Measurements from ENCODE around the gene KRTAP4-1.

DNA sequence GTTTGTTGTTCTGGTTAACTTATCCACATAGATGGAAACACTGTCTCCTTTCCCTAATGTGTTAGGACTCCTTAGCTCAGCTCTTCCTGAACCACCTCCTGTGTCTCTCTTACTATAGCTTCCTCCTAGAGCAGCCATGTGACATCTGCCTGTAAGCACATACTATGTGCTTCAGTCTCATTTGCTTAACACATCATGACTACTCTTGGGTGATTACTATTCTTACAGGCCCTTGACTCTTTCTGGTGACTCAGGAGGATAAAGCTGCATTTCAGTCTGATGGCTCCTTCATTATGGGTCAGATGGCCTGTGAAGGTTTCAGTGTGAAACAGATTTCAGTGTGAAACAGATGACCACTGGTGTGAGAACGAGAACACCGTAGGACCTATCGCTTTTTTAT lies 6.4 kb downstream of the KRTAP4-1 start:
- TF ChIP-seq, protein P1, sequence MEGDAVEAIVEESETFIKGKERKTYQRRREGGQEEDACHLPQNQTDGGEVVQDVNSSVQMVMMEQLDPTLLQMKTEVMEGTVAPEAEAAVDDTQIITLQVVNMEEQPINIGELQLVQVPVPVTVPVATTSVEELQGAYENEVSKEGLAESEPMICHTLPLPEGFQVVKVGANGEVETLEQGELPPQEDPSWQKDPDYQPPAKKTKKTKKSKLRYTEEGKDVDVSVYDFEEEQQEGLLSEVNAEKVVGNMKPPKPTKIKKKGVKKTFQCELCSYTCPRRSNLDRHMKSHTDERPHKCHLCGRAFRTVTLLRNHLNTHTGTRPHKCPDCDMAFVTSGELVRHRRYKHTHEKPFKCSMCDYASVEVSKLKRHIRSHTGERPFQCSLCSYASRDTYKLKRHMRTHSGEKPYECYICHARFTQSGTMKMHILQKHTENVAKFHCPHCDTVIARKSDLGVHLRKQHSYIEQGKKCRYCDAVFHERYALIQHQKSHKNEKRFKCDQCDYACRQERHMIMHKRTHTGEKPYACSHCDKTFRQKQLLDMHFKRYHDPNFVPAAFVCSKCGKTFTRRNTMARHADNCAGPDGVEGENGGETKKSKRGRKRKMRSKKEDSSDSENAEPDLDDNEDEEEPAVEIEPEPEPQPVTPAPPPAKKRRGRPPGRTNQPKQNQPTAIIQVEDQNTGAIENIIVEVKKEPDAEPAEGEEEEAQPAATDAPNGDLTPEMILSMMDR (IDR thresholded peaks at IDR 0.05; ENCODE audit: insufficient read depth, low read length): no peak
- no peak for TF ChIP-seq POLR2AphosphoS5 (IDR thresholded peaks at IDR 0.05; ENCODE audit: low read depth)
- TF ChIP-seq, protein P2, sequence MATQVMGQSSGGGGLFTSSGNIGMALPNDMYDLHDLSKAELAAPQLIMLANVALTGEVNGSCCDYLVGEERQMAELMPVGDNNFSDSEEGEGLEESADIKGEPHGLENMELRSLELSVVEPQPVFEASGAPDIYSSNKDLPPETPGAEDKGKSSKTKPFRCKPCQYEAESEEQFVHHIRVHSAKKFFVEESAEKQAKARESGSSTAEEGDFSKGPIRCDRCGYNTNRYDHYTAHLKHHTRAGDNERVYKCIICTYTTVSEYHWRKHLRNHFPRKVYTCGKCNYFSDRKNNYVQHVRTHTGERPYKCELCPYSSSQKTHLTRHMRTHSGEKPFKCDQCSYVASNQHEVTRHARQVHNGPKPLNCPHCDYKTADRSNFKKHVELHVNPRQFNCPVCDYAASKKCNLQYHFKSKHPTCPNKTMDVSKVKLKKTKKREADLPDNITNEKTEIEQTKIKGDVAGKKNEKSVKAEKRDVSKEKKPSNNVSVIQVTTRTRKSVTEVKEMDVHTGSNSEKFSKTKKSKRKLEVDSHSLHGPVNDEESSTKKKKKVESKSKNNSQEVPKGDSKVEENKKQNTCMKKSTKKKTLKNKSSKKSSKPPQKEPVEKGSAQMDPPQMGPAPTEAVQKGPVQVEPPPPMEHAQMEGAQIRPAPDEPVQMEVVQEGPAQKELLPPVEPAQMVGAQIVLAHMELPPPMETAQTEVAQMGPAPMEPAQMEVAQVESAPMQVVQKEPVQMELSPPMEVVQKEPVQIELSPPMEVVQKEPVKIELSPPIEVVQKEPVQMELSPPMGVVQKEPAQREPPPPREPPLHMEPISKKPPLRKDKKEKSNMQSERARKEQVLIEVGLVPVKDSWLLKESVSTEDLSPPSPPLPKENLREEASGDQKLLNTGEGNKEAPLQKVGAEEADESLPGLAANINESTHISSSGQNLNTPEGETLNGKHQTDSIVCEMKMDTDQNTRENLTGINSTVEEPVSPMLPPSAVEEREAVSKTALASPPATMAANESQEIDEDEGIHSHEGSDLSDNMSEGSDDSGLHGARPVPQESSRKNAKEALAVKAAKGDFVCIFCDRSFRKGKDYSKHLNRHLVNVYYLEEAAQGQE (IDR thresholded peaks at IDR 0.05; ENCODE audit: insufficient replicate concordance, low read depth): no peak
- no peak for TF ChIP-seq SPI1 (IDR thresholded peaks at IDR 0.05; ENCODE audit: borderline replicate concordance, low read depth)
- no peak for TF ChIP-seq GABPA (IDR thresholded peaks at IDR 0.05; ENCODE audit: low read depth)

All from HL-60 (cell line).